HEK293 (cell line): ENCODE data around the gene SAP130.

Experiments used
- CTCF ChIA-PET: fragments of 350-600 bp; formaldehyde crosslinking; extraction: SDS; loops from one replicate; lab custom pipeline; 2021; ENCODE audit warnings: antibody characterized with exemption; lab: Yijun Ruan, JAX
- POLR2A ChIA-PET: fragments of 300-600 bp; formaldehyde crosslinking; extraction: SDS; loops from one replicate; lab custom pipeline; 2020; ENCODE audit warnings: antibody characterized with exemption, inconsistent platforms; lab: Yijun Ruan, JAX
- H3K27ac ChIP-seq: fragments of 200-500 bp; sonication (Bioruptor generic); 2 replicates; pipeline ENCODE4 v1.5.1; 2014; ENCODE audit warnings: low read depth, low read length, control low read depth, inconsistent platforms; ENCODE audit errors: extremely low read depth
- H3K36me3 ChIP-seq, 2 experiments: fragments of 200-500 bp in 1 of 2; sonication (Bioruptor generic) in 1 of 2; 1 replicate in 1 of 2; 2 replicates in 1 of 2; pipeline ENCODE4 v1.5.1; 2014 to 2017; ENCODE audit warnings: inconsistent platforms in 2 of 2, low read length in 2 of 2; ENCODE audit not compliant: control insufficient read depth in 2 of 2, insufficient read depth in 1 of 2
- H3K4me1 ChIP-seq: fragments of 200-500 bp; sonication (Bioruptor generic); 2 replicates; pipeline ENCODE4 v1.5.1; 2014; ENCODE audit warnings: mild to moderate bottlenecking, low read length, inconsistent platforms; ENCODE audit not compliant: control insufficient read depth, insufficient read depth
- H3K4me3 ChIP-seq: 2 replicates; pipeline ENCODE4 v1.5.1; 2011; ENCODE audit warnings: low read depth, mild to moderate bottlenecking, control low read depth, low read length, moderate library complexity
- H3K9me3 ChIP-seq: fragments of 200-500 bp; sonication (Bioruptor generic); 2 replicates; pipeline ENCODE4 v1.5.1; 2014; ENCODE audit warnings: low read depth, low read length, inconsistent platforms; ENCODE audit not compliant: control insufficient read depth, insufficient read depth
- HOXC10 ChIP-seq: sonication (generic); formaldehyde crosslinking; IDR thresholded peaks from 2 replicates; pipeline ENCODE4 v1.8.1; 2023; ENCODE audit warnings: mild to moderate bottlenecking, missing genetic modification reagents
- KLF1 ChIP-seq: fragments of 450-650 bp; formaldehyde crosslinking; IDR thresholded peaks from 2 replicates; pipeline ENCODE4 v1.5.1; 2016; ENCODE audit warnings: missing biosample characterization, missing genetic modification characterization
- PBX3 ChIP-seq: sonication (generic); formaldehyde crosslinking; IDR thresholded peaks from 2 replicates; pipeline ENCODE4 v1.8.1; 2022; ENCODE audit warnings: mild to moderate bottlenecking, moderate library complexity, missing genetic modification reagents
- SETDB1 ChIP-seq: IDR thresholded peaks from one replicate; pipeline ENCODE4 v1.6.1; 2017; ENCODE audit warnings: mild to moderate bottlenecking, low read length, moderate library complexity, mixed read lengths; ENCODE audit not compliant: insufficient read length
- SP2 ChIP-seq: fragments of 450-650 bp; formaldehyde crosslinking; IDR thresholded peaks from 2 replicates; pipeline ENCODE4 v1.5.1; 2016; ENCODE audit warnings: missing biosample characterization, missing genetic modification characterization
- TRIM28 ChIP-seq: IDR thresholded peaks from 2 replicates; pipeline ENCODE4 v1.6.1; 2011; ENCODE audit warnings: low read length, control low read depth, borderline replicate concordance
- WT1 ChIP-seq: fragments of 450-650 bp; formaldehyde crosslinking; IDR thresholded peaks from 2 replicates; pipeline ENCODE4 v1.5.1; 2016; ENCODE audit warnings: missing biosample characterization, missing genetic modification characterization
- ZBTB7A ChIP-seq: fragments of 450-650 bp; formaldehyde crosslinking; IDR thresholded peaks from 2 replicates; pipeline ENCODE4 v1.5.1; 2016; ENCODE audit warnings: low read depth, missing biosample characterization, missing genetic modification characterization
- ZBTB8A ChIP-seq: fragments of 450-650 bp; formaldehyde crosslinking; IDR thresholded peaks from 2 replicates; pipeline ENCODE4 v1.5.1; 2016; ENCODE audit warnings: missing biosample characterization, missing genetic modification characterization
- ZFHX2 ChIP-seq: fragments of 450-650 bp; formaldehyde crosslinking; conservative IDR thresholded peaks from 2 replicates; pipeline ENCODE4 v1.5.1; 2016; ENCODE audit warnings: missing biosample characterization, missing genetic modification characterization
- ZNF19 ChIP-seq: fragments of 450-650 bp; formaldehyde crosslinking; IDR thresholded peaks from 2 replicates; pipeline ENCODE4; 2016; ENCODE audit warnings: missing biosample characterization, missing genetic modification characterization, low read depth
- ZNF248 ChIP-seq: fragments of 450-650 bp; formaldehyde crosslinking; IDR thresholded peaks from 2 replicates; pipeline ENCODE4 v1.5.1; 2017; ENCODE audit warnings: missing biosample characterization, missing genetic modification characterization
- ZNF274 ChIP-seq, 2 experiments: fragments of 200-500 bp in 1 of 2; fragments of 450-650 bp in 1 of 2; sonication (Bioruptor generic) in 1 of 2; formaldehyde crosslinking in 1 of 2; IDR thresholded peaks; 2 replicates each; pipeline versions ENCODE4 v1.5.1 to v1.6.1; 2014 to 2016; ENCODE audit warnings: borderline replicate concordance in 1 of 2, inconsistent platforms in 1 of 2, low read length in 1 of 2, missing biosample characterization in 1 of 2, missing genetic modification characterization in 1 of 2
- ZNF366 ChIP-seq: fragments of 450-650 bp; formaldehyde crosslinking; conservative IDR thresholded peaks from 2 replicates; pipeline ENCODE4 v1.5.1; 2016; ENCODE audit warnings: missing biosample characterization, missing genetic modification characterization
- ZNF37A ChIP-seq: fragments of 450-650 bp; IDR thresholded peaks from 2 replicates; pipeline ENCODE4 v1.5.1; 2018; ENCODE audit warnings: missing biosample characterization, missing genetic modification characterization
- ZNF596 ChIP-seq: fragments of 450-650 bp; IDR thresholded peaks from 2 replicates; pipeline ENCODE4 v1.5.0; 2018; ENCODE audit warnings: missing biosample characterization, mild to moderate bottlenecking, missing genetic modification characterization, moderate library complexity
- ZNF830 ChIP-seq: fragments of 450-650 bp; IDR thresholded peaks from 2 replicates; pipeline ENCODE4 v1.5.0; 2018; ENCODE audit warnings: missing biosample characterization, missing genetic modification characterization, low read depth, mild to moderate bottlenecking, moderate library complexity
- TF ChIP-seq, protein P1 (sequence below): fragments of 450-650 bp; formaldehyde crosslinking; IDR thresholded peaks from 2 replicates; pipeline ENCODE4 v1.5.1; 2016; ENCODE audit warnings: missing biosample characterization, missing genetic modification characterization
- TF ChIP-seq, protein P2 (sequence below): fragments of 450-650 bp; formaldehyde crosslinking; optimal IDR thresholded peaks from 2 replicates; pipeline ENCODE3; 2016; ENCODE audit warnings: missing biosample characterization, mild to moderate bottlenecking, missing genetic modification characterization

The SAP130 gene

DNA sequence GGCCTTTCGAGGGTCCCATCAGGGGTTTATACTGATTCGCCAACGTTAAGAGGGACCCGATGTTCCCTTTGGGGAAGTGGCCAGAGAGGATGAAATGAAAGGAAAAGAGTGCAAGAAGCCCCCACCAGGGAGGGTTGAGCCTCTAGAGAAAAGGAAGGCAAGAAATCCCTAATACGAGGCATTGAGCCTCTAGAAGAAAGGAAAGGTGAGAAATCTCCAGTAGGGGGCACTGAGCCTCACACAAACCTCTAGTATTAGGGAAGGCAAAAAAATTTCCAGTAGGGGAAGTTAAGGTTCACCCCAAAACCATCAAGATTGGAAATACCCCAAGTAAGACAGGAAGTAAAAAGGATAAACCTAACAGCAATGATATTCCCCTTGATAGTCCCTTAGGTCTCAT lies 9.8 kb upstream of the SAP130 start:
- H3K4me1 ChIP-seq: no peaks in the 10 kb centered on the region
- no peak overlapping the region for H3K4me3 ChIP-seq
- H3K36me3 ChIP-seq: no peaks in the 10 kb centered on the region
- H3K9me3 ChIP-seq: no peaks in the 10 kb centered on the region
- CTCF ChIA-PET: no interaction called here
- TF ChIP-seq SP2 (tag by site-specific recombination): no peak
- TF ChIP-seq, protein P1, sequence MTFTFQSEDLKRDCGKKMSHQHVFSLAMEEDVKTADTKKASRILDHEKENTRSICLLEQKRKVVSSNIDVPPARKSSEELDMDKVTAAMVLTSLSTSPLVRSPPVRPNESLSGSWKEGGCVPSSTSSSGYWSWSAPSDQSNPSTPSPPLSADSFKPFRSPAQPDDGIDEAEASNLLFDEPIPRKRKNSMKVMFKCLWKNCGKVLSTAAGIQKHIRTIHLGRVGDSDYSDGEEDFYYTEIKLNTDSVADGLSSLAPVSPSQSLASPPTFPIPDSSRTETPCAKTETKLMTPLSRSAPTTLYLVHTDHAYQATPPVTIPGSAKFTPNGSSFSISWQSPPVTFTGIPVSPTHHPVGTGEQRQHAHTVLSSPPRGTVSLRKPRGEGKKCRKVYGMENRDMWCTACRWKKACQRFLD (tag by site-specific recombination): no peak
- no peak for TF ChIP-seq KLF1 (tag by site-specific recombination)
- TF ChIP-seq ZNF596 (tag by site-specific recombination): no peak
- TF ChIP-seq ZBTB8A (tag by site-specific recombination): no peak
- TF ChIP-seq WT1 (tag by site-specific recombination): no peak
- TF ChIP-seq ZNF274 (IDR thresholded peaks at IDR 0.05; ENCODE audit: low read length): no peak
- TF ChIP-seq ZNF274 (tag by site-specific recombination; IDR thresholded peaks at IDR 0.05; ENCODE audit: borderline replicate concordance): no peak
- TF ChIP-seq ZBTB7A: no peak
- POLR2A ChIA-PET: no interaction called here
- H3K27ac ChIP-seq: no peak overlapping the region

GRCh38 chr2:128036748-128037607 lies 9.1 kb upstream of the SAP130 start:
- no peaks in the 10 kb centered on the region for H3K4me1 ChIP-seq
- no peaks in the 10 kb centered on the region for H3K9me3 ChIP-seq
- H3K4me3 ChIP-seq: no peak overlapping the region
- ChIA-PET CTCF (no interaction called here), POLR2A (no interaction called here)
- no peak overlapping the region for H3K27ac ChIP-seq
- H3K36me3 ChIP-seq: no peaks in the 10 kb centered on the region
- TF ChIP-seq ZNF248 (tag by site-specific recombination) (no peak), ZNF19 (tag by site-specific recombination) (no peak), SETDB1 (peak; percentile 98), TRIM28 (peak; percentile 63; the same call in 1 of the 2 replicates), ZNF830 (no peak), ZNF366 (tag by site-specific recombination) (no peak), ZFHX2 (tag by site-specific recombination) (no peak)

- CTCF ChIA-PET: no interaction called here
- no peaks in the 10 kb centered on the region for H3K9me3 ChIP-seq
- no peaks in the 10 kb centered on the region for H3K4me1 ChIP-seq
- H3K27ac ChIP-seq: no peak overlapping the region
- H3K4me3 ChIP-seq: no peak overlapping the region
- POLR2A ChIA-PET: no interaction called here
- H3K36me3 ChIP-seq: no peaks in the 10 kb centered on the region
- TF ChIP-seq PBX3 (CRISPR knock-in tag) (no peak), HOXC10 (no peak), SETDB1 (peak; percentile 67), ZNF37A (tag by site-specific recombination) (no peak)
- TF ChIP-seq, protein P2, sequence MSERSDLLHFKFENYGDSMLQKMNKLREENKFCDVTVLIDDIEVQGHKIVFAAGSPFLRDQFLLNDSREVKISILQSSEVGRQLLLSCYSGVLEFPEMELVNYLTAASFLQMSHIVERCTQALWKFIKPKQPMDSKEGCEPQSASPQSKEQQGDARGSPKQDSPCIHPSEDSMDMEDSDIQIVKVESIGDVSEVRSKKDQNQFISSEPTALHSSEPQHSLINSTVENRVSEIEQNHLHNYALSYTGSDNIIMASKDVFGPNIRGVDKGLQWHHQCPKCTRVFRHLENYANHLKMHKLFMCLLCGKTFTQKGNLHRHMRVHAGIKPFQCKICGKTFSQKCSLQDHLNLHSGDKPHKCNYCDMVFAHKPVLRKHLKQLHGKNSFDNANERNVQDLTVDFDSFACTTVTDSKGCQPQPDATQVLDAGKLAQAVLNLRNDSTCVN (tag by site-specific recombination): no peak
Observed at GRCh38 chr2:128032092-128032491, 4.2 kb upstream of the SAP130 start.
